Esophagus squamous epithelium (tissue), 4 donors: ENCODE data around the gene ASMT.

Source experiments
- CTCF ChIP-seq, 6 experiments: fragments of 450-650 bp in 4 of 6; fragments of 200-600 bp in 2 of 6; sonication (generic) in 2 of 6; IDR thresholded peaks; one replicate each; pipeline ENCODE4 v1.5.1; 2016 to 2019; ENCODE audit warnings: antibody characterized with exemption in 6 of 6, mild to moderate bottlenecking in 4 of 6, moderate library complexity in 4 of 6
- POLR2A ChIP-seq, 4 donors: fragments of 450-650 bp; IDR thresholded peaks; one replicate each; pipeline ENCODE4 v1.6.1; 2017; ENCODE audit warnings: antibody characterized with exemption in 4 of 4, mild to moderate bottlenecking in 4 of 4, moderate library complexity in 3 of 4

GRCh38 chrX:1606496-1606895 lies 8.4 kb upstream of the ASMT start:
- TF ChIP-seq CTCF (IDR thresholded peaks at IDR 0.05) (no peak), POLR2A (IDR thresholded peaks at IDR 0.05) (no peak)
